HepG2 (cell line): ENCODE data around the gene GADD45G. TPM values are rescaled to one million over a fixed set of nuclear protein-coding genes. Genes with fewer than 3 reads are reported as not detected.

Experiments used
- ATAC-seq: fragments of 200-7000 bp; cut with Tn5 transposase; 3 replicates; pipeline ENCODE4 v1.9.1; 2020; ENCODE audit warnings: mild to moderate bottlenecking, moderate library complexity
- BruUV-seq: library from RNA; stranded (reverse); fragments of 400-500 nt; replicated peaks from 2 replicates; lab custom pipeline; 2021; lab: Mats Ljungman, UMichigan
- CTCF ChIA-PET: fragments of 300-600 bp; formaldehyde crosslinking; extraction: SDS; loops from one replicate; lab custom pipeline; 2021; ENCODE audit warnings: low total read pairs, inconsistent platforms, low intra/inter-chr PET ratio; lab: Yijun Ruan, JAX
- POLR2A ChIA-PET: fragments of 350-600 bp; sonication (Branson Sonifier 250); formaldehyde crosslinking; loops from one replicate; lab custom pipeline; 2020; ENCODE audit warnings: antibody characterized with exemption, inconsistent platforms; lab: Yijun Ruan, JAX
- DNase-seq: peaks from one replicate; pipeline ENCODE4 v3.0.0-alpha.2; 2015; ENCODE audit warnings: low spot score
- FAIRE-seq: peaks from 3 replicates; lab custom pipeline; 2011; peaks lifted over from hg19 to GRCh38; lab: Jason Lieb, UNC
- H2AFZ ChIP-seq: one replicate; pipeline ENCODE4 v1.6.1; 2011; ENCODE audit warnings: low read length, inconsistent platforms
- H3K27ac ChIP-seq: fragments of 300-600 bp; 3 replicates; pipeline ENCODE4 v1.8.0; 2011; ENCODE audit warnings: mixed run types, mild to moderate bottlenecking, mixed read lengths, low read length, inconsistent platforms; ENCODE audit not compliant: insufficient read depth; ENCODE audit errors: extremely low read length
- H3K27me3 ChIP-seq, 2 experiments: fragments of 200-600 bp in 1 of 2; 2 replicates in 1 of 2; 3 replicates in 1 of 2; pipeline versions ENCODE4 v1.6.0 to v1.8.0; 2011; ENCODE audit warnings: low read length in 2 of 2, mild to moderate bottlenecking in 2 of 2, moderate library complexity in 2 of 2, inconsistent platforms in 1 of 2; ENCODE audit not compliant: insufficient read depth in 2 of 2, control insufficient read depth in 1 of 2
- H3K36me3 ChIP-seq, 2 experiments: fragments of 200-600 bp in 1 of 2; replicated peaks in 1 of 2; 2 replicates in 1 of 2; 3 replicates in 1 of 2; pipeline versions ENCODE4 v1.5.1 to v1.8.0; 2011; ENCODE audit warnings: low read length in 2 of 2, inconsistent platforms in 1 of 2; ENCODE audit not compliant: insufficient read depth in 2 of 2, control insufficient read depth in 1 of 2
- H3K4me1 ChIP-seq: 2 replicates; pipeline ENCODE4 v1.5.1; 2012; ENCODE audit warnings: low read length, inconsistent platforms; ENCODE audit not compliant: insufficient read depth
- H3K4me2 ChIP-seq: 2 replicates; pipeline ENCODE4 v1.6.0; 2011; ENCODE audit warnings: low read depth, low read length, inconsistent platforms
- H3K4me3 ChIP-seq, 3 experiments: fragments of 200-600 bp in 1 of 3; sonication (generic), shearing (Covaris generic) in 1 of 3; replicated peaks in 1 of 3; 2 replicates each; pipeline ENCODE4 v1.5.1; 2011 to 2016; ENCODE audit warnings: low read length in 3 of 3, inconsistent platforms in 2 of 3, low read depth in 2 of 3, mild to moderate bottlenecking in 2 of 3, control low read depth in 1 of 3, mixed read lengths in 1 of 3; ENCODE audit not compliant: insufficient read depth in 1 of 3
- H3K79me2 ChIP-seq: one replicate; pipeline ENCODE4 v1.6.1; 2011; ENCODE audit warnings: low read length, inconsistent platforms; ENCODE audit not compliant: insufficient read depth
- H3K9ac ChIP-seq: 2 replicates; pipeline ENCODE4 v1.6.0; 2011; ENCODE audit warnings: mild to moderate bottlenecking, low read depth, low read length, inconsistent platforms; ENCODE audit not compliant: insufficient read depth
- H3K9me3 ChIP-seq: 2 replicates; pipeline ENCODE4 v1.5.1; 2012; ENCODE audit warnings: mild to moderate bottlenecking, low read length
- H4K20me1 ChIP-seq: 2 replicates; pipeline ENCODE4 v1.6.0; 2011; ENCODE audit warnings: inconsistent platforms, mild to moderate bottlenecking, low read length, moderate library complexity; ENCODE audit not compliant: insufficient read depth
- GTF3A ChIP-seq: sonication (generic); formaldehyde crosslinking; conservative IDR thresholded peaks from 2 replicates; pipeline ENCODE4 v1.4.0; 2020; ENCODE audit warnings: mild to moderate bottlenecking, missing genetic modification reagents
- MAFK ChIP-seq, 2 experiments: IDR thresholded peaks in 1 of 2; conservative IDR thresholded peaks in 1 of 2; 2 replicates each; pipeline ENCODE4 v1.6.1; 2011; ENCODE audit warnings: improper control_type of control experiment in 2 of 2, low read length in 2 of 2
- SETDB1 ChIP-seq: sonication (generic); formaldehyde crosslinking; IDR thresholded peaks from 2 replicates; pipeline ENCODE4 v1.5.1; 2020; ENCODE audit warnings: missing genetic modification reagents, mild to moderate bottlenecking, borderline replicate concordance
- SMAD3 ChIP-seq: sonication (generic); formaldehyde crosslinking; IDR thresholded peaks from 2 replicates; pipeline ENCODE4 v1.4.0; 2020; ENCODE audit warnings: missing genetic modification reagents
- ZNF549 ChIP-seq: sonication (generic); formaldehyde crosslinking; IDR thresholded peaks from 2 replicates; pipeline ENCODE4 v1.5.0; 2020; ENCODE audit warnings: missing genetic modification reagents
- WGBS: methylation state at CpG from one replicate; pipeline ENCODE4 v1.1.6; 2017; ENCODE audit warnings: low lambda C conversion rate; 5-methylcytosine and 5-hydroxymethylcytosine counted together
- in situ Hi-C: cut with HindIII; loops from 2 replicates; pipeline ENCODE4 v1.10.0; 2017; ENCODE audit warnings: low pct_unique_long_range_greater_than_20kb; ENCODE audit not compliant: extremely low pct_ligation_motif_present
- intact Hi-C: fragments of 100-400 bp; cut with micrococcal nuclease; formaldehyde crosslinking; loops from one replicate; pipeline ENCODE4 v1.10.0; 2022; ENCODE audit not compliant: unreplicated experiment
- polyA plus RNA-seq, 8 experiments: library from polyadenylated mRNA; depleted of rRNA in 3 of 8; stranded (reverse) in 7 of 8; unstranded in 1 of 8; fragments of >200 nt; fragmentation: Illumina TruSeq in 4 of 8; extraction: Trizol in 4 of 8; gene quantifications; 2 replicates each; pipeline versions ENCODE4 v1.2.1 to v1.2.3, GENCODE V29; 2011 to 2016; ENCODE audit warnings: low read depth in 4 of 8, missing spikeins in 1 of 8, mixed read lengths in 1 of 8; ENCODE audit not compliant: insufficient read depth in 1 of 8
- total RNA-seq, 5 experiments: library from RNA; depleted of rRNA; stranded (reverse); fragments of >200 nt; fragmentation: Illumina TruSeq; extraction: Trizol; gene quantifications; 2 replicates each; pipeline ENCODE4 v1.2.3, GENCODE V29; 2016; ENCODE audit warnings: low read depth in 1 of 5
- TF ChIP-seq, protein P1 (sequence below): sonication (generic); formaldehyde crosslinking; IDR thresholded peaks from 2 replicates; pipeline ENCODE4 v1.4.0; 2020; ENCODE audit warnings: missing genetic modification reagents, mild to moderate bottlenecking, borderline replicate concordance
- TF ChIP-seq, protein P2 (sequence below): sonication (generic); formaldehyde crosslinking; IDR thresholded peaks from 2 replicates; pipeline ENCODE4 v1.4.0; 2020; ENCODE audit warnings: low read depth, missing genetic modification reagents
- TF ChIP-seq, protein P3 (sequence below): sonication (generic); formaldehyde crosslinking; IDR thresholded peaks from 2 replicates; pipeline ENCODE4 v1.5.0; 2020; ENCODE audit warnings: mild to moderate bottlenecking, missing genetic modification reagents

The GADD45G gene
- total and polyA plus RNA-seq, 2 of the 13 experiments (the other 11 are each of a cell fraction or from before 2014, with no cell fraction given) = not detected

DNA sequence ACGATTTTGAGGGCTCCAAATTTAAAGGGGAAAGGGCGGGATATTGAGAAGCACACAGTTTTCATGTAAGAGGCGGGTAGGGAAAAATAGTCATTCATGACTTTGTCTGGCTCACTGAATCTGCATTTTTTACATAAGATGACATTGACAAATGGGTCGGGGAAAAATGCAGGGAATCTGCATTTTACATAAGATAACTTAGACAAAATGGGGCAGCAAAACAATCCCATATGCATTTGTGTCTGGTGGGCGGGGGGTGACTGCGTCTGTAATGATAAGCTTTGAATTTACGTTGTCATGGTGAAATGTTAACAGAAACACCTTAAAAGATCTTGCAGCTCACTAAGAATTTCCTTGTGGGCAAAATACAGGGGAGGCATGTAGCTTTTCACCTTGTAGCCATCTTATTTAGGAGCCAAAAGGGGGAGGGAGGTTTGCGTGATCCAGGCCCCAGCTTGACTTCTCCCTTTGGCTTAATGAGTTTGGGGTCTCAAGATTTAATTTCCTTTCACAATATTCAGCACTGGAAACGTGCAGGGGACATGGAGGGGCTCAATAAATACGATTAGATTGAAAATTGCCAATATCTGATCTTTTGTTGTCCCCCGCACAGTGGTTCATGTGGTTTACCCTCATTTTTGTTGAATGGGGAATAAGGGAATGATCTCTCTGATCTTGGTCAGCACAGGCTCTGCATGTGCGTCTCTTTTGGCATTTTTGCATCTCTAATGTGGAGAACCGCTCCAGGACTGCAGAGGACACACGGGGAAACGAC, 41.1 kb upstream of the GADD45G start:
- in situ Hi-C loops (no loop called here), intact Hi-C loops (no loop called here)
- POLR2A ChIA-PET = interaction anchor here (1.0 to 1.3 kb wide), 2 partner anchors 8 to 253 kb away, joined by 3 to 5 read pairs; partner anchors contain the start of gene CKS2
- 56% methylated on average over 15 of the region's 15 CpGs for WGBS
- no TSS peak for BruUV-seq
- ATAC-seq (no peak), FAIRE-seq (no peak), DNase-seq (no peak)
- H3K4me3 ChIP-seq = peak overlapping the region in 1 of 3 experiments; percentile 9; a peak in 1 of 6 replicates
- H3K36me3 ChIP-seq = no peaks in the 10 kb centered on the region
- H3K4me2 ChIP-seq = peak overlapping the region; percentile 40
- H3K27me3 ChIP-seq = no peaks in the 10 kb centered on the region
- TF ChIP-seq, protein P1, sequence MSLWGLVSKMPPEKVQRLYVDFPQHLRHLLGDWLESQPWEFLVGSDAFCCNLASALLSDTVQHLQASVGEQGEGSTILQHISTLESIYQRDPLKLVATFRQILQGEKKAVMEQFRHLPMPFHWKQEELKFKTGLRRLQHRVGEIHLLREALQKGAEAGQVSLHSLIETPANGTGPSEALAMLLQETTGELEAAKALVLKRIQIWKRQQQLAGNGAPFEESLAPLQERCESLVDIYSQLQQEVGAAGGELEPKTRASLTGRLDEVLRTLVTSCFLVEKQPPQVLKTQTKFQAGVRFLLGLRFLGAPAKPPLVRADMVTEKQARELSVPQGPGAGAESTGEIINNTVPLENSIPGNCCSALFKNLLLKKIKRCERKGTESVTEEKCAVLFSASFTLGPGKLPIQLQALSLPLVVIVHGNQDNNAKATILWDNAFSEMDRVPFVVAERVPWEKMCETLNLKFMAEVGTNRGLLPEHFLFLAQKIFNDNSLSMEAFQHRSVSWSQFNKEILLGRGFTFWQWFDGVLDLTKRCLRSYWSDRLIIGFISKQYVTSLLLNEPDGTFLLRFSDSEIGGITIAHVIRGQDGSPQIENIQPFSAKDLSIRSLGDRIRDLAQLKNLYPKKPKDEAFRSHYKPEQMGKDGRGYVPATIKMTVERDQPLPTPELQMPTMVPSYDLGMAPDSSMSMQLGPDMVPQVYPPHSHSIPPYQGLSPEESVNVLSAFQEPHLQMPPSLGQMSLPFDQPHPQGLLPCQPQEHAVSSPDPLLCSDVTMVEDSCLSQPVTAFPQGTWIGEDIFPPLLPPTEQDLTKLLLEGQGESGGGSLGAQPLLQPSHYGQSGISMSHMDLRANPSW = no peak
- TF ChIP-seq SETDB1 (CRISPR knock-in tag) = no peak
- TF ChIP-seq SMAD3 (CRISPR knock-in tag) = no peak
- no peak for TF ChIP-seq GTF3A
- no peak for TF ChIP-seq MAFK (conservative IDR thresholded peaks at IDR 0.05 in 1 of 2, IDR thresholded peaks at IDR 0.05 in 1 of 2; ENCODE audit: low read length in 2 of 2)
- no peak for TF ChIP-seq ZNF549 (CRISPR knock-in tag)
- TF ChIP-seq, protein P2, sequence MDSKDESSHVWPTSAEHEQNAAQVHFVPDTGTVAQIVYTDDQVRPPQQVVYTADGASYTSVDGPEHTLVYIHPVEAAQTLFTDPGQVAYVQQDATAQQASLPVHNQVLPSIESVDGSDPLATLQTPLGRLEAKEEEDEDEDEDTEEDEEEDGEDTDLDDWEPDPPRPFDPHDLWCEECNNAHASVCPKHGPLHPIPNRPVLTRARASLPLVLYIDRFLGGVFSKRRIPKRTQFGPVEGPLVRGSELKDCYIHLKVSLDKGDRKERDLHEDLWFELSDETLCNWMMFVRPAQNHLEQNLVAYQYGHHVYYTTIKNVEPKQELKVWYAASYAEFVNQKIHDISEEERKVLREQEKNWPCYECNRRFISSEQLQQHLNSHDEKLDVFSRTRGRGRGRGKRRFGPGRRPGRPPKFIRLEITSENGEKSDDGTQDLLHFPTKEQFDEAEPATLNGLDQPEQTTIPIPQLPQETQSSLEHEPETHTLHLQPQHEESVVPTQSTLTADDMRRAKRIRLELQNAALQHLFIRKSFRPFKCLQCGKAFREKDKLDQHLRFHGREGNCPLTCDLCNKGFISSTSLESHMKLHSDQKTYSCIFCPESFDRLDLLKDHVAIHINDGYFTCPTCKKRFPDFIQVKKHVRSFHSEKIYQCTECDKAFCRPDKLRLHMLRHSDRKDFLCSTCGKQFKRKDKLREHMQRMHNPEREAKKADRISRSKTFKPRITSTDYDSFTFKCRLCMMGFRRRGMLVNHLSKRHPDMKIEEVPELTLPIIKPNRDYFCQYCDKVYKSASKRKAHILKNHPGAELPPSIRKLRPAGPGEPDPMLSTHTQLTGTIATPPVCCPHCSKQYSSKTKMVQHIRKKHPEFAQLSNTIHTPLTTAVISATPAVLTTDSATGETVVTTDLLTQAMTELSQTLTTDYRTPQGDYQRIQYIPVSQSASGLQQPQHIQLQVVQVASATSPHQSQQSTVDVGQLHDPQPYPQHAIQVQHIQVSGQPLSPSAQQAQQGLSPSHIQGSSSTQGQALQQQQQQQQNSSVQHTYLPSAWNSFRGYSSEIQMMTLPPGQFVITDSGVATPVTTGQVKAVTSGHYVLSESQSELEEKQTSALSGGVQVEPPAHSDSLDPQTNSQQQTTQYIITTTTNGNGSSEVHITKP (CRISPR knock-in tag) = no peak
- TF ChIP-seq, protein P3, sequence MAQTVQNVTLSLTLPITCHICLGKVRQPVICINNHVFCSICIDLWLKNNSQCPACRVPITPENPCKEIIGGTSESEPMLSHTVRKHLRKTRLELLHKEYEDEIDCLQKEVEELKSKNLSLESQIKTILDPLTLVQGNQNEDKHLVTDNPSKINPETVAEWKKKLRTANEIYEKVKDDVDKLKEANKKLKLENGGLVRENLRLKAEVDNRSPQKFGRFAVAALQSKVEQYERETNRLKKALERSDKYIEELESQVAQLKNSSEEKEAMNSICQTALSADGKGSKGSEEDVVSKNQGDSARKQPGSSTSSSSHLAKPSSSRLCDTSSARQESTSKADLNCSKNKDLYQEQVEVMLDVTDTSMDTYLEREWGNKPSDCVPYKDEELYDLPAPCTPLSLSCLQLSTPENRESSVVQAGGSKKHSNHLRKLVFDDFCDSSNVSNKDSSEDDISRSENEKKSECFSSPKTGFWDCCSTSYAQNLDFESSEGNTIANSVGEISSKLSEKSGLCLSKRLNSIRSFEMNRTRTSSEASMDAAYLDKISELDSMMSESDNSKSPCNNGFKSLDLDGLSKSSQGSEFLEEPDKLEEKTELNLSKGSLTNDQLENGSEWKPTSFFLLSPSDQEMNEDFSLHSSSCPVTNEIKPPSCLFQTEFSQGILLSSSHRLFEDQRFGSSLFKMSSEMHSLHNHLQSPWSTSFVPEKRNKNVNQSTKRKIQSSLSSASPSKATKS (CRISPR knock-in tag) = no peak
- no peaks in the 10 kb centered on the region for H4K20me1 ChIP-seq
- CTCF ChIA-PET = no interaction called here
- no peaks in the 10 kb centered on the region for H3K9me3 ChIP-seq
- H3K4me1 ChIP-seq = peaks cover 52% of the 10 kb centered on the region
- no peaks in the 10 kb centered on the region for H3K79me2 ChIP-seq
- H2AFZ ChIP-seq = peak overlapping the region; percentile 54
- no peak overlapping the region for H3K27ac ChIP-seq
- no peak overlapping the region for H3K9ac ChIP-seq
